HEK293T (cell line): ENCODE data around the gene ZNF497.
"Not testable (repeated sequence)": the region's sequence is repeated elsewhere in the genome, so short reads cannot be mapped to it uniquely, and the experiment has no call there.

Experiments used
- ARNT ChIP-seq: fragments of 450-650 bp; IDR thresholded peaks from 2 replicates; pipeline ENCODE4 v1.6.1; 2017; ENCODE audit warnings: mild to moderate bottlenecking
- BHLHE40 ChIP-seq: fragments of 450-650 bp; IDR thresholded peaks from 2 replicates; pipeline ENCODE4 v1.6.1; 2016; ENCODE audit warnings: mild to moderate bottlenecking, moderate library complexity, borderline replicate concordance
- ELF4 ChIP-seq: fragments of 450-650 bp; IDR thresholded peaks from 2 replicates; pipeline ENCODE4 v1.6.1; 2017; ENCODE audit warnings: antibody characterized with exemption
- FOXA1 ChIP-seq: fragments of 450-650 bp; IDR thresholded peaks from 2 replicates; pipeline ENCODE4 v1.6.1; 2016; ENCODE audit warnings: mild to moderate bottlenecking
- FOXK2 ChIP-seq: fragments of 450-650 bp; IDR thresholded peaks from 2 replicates; pipeline ENCODE4 v1.6.1; 2016; ENCODE audit warnings: mild to moderate bottlenecking
- FOXM1 ChIP-seq: fragments of 450-650 bp; IDR thresholded peaks from 2 replicates; pipeline ENCODE4 v1.6.1; 2017; ENCODE audit warnings: mild to moderate bottlenecking, borderline replicate concordance
- HDGF ChIP-seq: fragments of 450-650 bp; IDR thresholded peaks from 2 replicates; pipeline ENCODE4 v1.6.1; 2017; ENCODE audit warnings: antibody characterized with exemption, borderline replicate concordance
- L3MBTL2 ChIP-seq: fragments of 450-650 bp; conservative IDR thresholded peaks from 2 replicates; pipeline ENCODE4 v1.6.1; 2016; ENCODE audit warnings: mild to moderate bottlenecking
- LEF1 ChIP-seq: fragments of 450-650 bp; IDR thresholded peaks from 2 replicates; pipeline ENCODE4 v1.6.1; 2017; ENCODE audit warnings: mild to moderate bottlenecking, borderline replicate concordance
- PKNOX1 ChIP-seq: fragments of 450-650 bp; IDR thresholded peaks from 2 replicates; pipeline ENCODE4 v1.6.1; 2016
- SP1 ChIP-seq: fragments of 450-650 bp; IDR thresholded peaks from 2 replicates; pipeline ENCODE4 v1.6.1; 2017
- SUZ12 ChIP-seq: fragments of 450-650 bp; IDR thresholded peaks from 2 replicates; pipeline ENCODE4 v1.6.1; 2016; ENCODE audit warnings: mild to moderate bottlenecking
- TARDBP ChIP-seq: fragments of 450-650 bp; IDR thresholded peaks from 2 replicates; pipeline ENCODE4 v1.6.1; 2016

- TF ChIP-seq BHLHE40, FOXM1, FOXA1, SUZ12, L3MBTL2, TARDBP, ARNT, PKNOX1, LEF1, SP1, HDGF, ELF4, FOXK2: not testable (repeated sequence)
Observed at GRCh38 chr19:58348080-58348479, 14.5 kb downstream of the ZNF497 start.
